ENCODE measurements around the gene SCUBE2. TPM values are rescaled to one million over a fixed set of nuclear protein-coding genes. Genes with fewer than 3 reads are reported as not detected.
"Not testable (repeated sequence)": the region's sequence is repeated elsewhere in the genome, so short reads cannot be mapped to it uniquely, and the experiment has no call there.

Gene SCUBE2
- total and polyA plus RNA-seq, 3 donors from 2014 or later = 3.5 to 10.5 (median 5.0) TPM

GRCh38 chr11:9099617-9100016, 8.2 kb upstream of the SCUBE2 start:
- TF ChIP-seq, protein P1, sequence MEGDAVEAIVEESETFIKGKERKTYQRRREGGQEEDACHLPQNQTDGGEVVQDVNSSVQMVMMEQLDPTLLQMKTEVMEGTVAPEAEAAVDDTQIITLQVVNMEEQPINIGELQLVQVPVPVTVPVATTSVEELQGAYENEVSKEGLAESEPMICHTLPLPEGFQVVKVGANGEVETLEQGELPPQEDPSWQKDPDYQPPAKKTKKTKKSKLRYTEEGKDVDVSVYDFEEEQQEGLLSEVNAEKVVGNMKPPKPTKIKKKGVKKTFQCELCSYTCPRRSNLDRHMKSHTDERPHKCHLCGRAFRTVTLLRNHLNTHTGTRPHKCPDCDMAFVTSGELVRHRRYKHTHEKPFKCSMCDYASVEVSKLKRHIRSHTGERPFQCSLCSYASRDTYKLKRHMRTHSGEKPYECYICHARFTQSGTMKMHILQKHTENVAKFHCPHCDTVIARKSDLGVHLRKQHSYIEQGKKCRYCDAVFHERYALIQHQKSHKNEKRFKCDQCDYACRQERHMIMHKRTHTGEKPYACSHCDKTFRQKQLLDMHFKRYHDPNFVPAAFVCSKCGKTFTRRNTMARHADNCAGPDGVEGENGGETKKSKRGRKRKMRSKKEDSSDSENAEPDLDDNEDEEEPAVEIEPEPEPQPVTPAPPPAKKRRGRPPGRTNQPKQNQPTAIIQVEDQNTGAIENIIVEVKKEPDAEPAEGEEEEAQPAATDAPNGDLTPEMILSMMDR (IDR thresholded peaks at IDR 0.05) = no peak
- TF ChIP-seq POLR2A (IDR thresholded peaks at IDR 0.05) = no peak
- H3K36me3 ChIP-seq (ENCODE audit: low read depth, missing control alignments) = no peaks in the 10 kb centered on the region
- WGBS, 2 donors = 40 to 59% methylated on average over 3 to 4 of the region's 4 CpGs
- DNase-seq = no peak
- intact Hi-C loops (cut with DNase I; ENCODE audit: low total_unique reads) = no loop called here
- H3K4me3 ChIP-seq = no peak overlapping the region
- no peaks in the 10 kb centered on the region for H3K27me3 ChIP-seq
- H3K27ac ChIP-seq = no peak overlapping the region
- no peaks in the 10 kb centered on the region for H3K4me1 ChIP-seq
- no peaks in the 10 kb centered on the region for H3K9me3 ChIP-seq

GRCh38 chr11:9098455-9098854, 7.1 kb upstream of the SCUBE2 start:
- 44 to 46% methylated on average over 2 of the region's 2 CpGs for WGBS, 2 donors
- H3K4me1 ChIP-seq; H3K27me3 ChIP-seq; H3K36me3 ChIP-seq (ENCODE audit: low read depth, missing control alignments); H3K27ac ChIP-seq; H3K4me3 ChIP-seq; intact Hi-C loops (cut with DNase I; ENCODE audit: low total_unique reads); DNase-seq; H3K9me3 ChIP-seq: not testable (repeated sequence)

DNA sequence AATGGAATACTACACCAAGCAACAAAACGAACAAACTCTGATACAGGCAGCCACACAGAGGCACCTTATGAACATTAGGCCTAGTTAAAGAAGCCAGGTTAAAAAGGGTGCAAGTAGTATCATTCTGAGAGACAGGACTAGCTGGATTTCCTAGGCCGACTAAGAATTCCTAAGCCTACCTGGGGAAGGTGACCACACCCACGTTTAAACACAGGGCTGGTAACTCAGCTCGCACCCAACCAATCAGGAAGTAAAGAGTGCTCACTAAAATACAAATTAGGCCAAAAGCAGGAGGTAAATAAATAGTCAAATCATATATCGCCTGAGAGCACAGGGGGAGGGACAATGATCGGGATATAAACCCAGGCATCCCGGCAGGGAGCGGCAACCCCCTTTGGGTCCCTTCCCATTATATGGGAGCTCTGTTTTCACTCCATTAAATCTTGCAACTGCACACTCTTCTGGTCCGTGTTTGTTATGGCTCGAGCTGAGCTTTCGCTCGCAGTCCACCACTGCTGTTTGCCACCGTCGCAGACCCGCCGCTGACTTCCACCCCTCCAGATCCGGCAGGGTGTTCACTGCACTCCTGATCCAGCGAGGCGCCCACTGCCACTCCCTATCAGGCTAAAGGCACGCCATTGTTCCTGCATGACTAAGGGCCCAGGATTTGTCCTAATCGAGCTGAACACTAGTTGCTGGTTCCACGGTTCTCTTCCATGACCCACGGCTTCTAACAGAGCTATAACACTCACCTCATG, 6.0 kb upstream of the SCUBE2 start:
- WGBS, 2 donors = 89 to 91% methylated on average over 23 of the region's 23 CpGs
- H3K4me3 ChIP-seq; H3K9me3 ChIP-seq; H3K27me3 ChIP-seq; H3K36me3 ChIP-seq (ENCODE audit: low read depth, missing control alignments); intact Hi-C loops (cut with DNase I; ENCODE audit: low total_unique reads); DNase-seq; H3K4me1 ChIP-seq; H3K27ac ChIP-seq: not testable (repeated sequence)

DNA sequence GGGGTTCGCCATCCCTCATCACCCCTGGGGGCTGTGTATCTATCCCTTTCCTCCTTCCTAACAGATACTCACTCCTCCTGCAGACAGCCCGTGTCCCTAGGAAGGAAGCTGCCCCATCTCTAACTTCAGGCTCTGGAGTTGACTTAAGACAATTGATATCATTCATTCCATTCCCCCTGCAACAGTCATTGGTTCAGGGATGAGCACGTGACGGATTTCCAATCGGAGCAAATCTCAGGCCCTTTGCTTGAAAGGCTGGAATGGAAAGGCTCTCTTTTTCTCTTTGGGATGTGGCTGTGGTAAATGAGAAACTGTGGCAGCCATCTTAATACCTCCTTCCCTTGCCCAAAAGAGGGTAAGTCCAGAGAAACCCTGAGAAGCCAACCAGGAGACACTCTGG, 5.0 kb upstream of the SCUBE2 start:
- intact Hi-C loops (cut with DNase I; ENCODE audit: low total_unique reads) = no loop called here
- 91 to 93% methylated on average over 5 of the region's 5 CpGs for WGBS, 2 donors
- no peak for TF ChIP-seq POLR2A (IDR thresholded peaks at IDR 0.05)
- TF ChIP-seq, protein P1 (IDR thresholded peaks at IDR 0.05) = no peak
- no peaks in the 10 kb centered on the region for H3K4me1 ChIP-seq
- H3K27me3 ChIP-seq = no peaks in the 10 kb centered on the region
- no peaks in the 10 kb centered on the region for H3K9me3 ChIP-seq
- H3K27ac ChIP-seq = no peak overlapping the region
- DNase-seq = no peak
- no peaks in the 10 kb centered on the region for H3K36me3 ChIP-seq (ENCODE audit: low read depth, missing control alignments)
- no peak overlapping the region for H3K4me3 ChIP-seq

DNA sequence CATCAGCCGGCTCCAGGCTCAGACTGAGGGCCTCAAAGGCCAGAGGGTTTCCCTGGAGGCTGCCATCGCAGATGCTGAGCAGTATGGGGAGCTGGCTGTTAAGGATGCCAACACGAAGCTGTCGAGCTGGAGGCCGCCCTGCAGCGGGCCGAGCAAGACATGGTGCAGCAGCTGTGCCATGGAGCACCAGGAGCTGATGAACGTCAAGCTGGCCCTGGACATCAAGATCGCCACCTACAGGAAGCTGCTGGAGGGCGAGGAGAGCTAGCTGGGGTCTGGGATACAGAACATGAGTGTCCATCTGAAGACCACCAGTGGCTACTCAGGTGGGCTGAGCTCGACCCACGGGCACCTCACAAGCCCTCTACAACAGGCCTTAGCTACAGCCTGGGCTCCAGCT, 4.0 kb upstream of the SCUBE2 start:
- Histone ChIP-seq H3K36me3 (ENCODE audit: low read depth, missing control alignments) (no peaks in the 10 kb centered on the region), H3K4me1 (no peaks in the 10 kb centered on the region), H3K4me3 (no peak overlapping the region), H3K27me3 (no peaks in the 10 kb centered on the region), H3K27ac (no peak overlapping the region), H3K9me3 (no peaks in the 10 kb centered on the region)
- intact Hi-C loops (cut with DNase I; ENCODE audit: low total_unique reads) = no loop called here
- DNase-seq = no peak
- 91 to 99% methylated on average over 12 of the region's 12 CpGs for WGBS, 2 donors
- TF ChIP-seq, protein P1 (IDR thresholded peaks at IDR 0.05) = no peak
- no peak for TF ChIP-seq POLR2A (IDR thresholded peaks at IDR 0.05)

DNA sequence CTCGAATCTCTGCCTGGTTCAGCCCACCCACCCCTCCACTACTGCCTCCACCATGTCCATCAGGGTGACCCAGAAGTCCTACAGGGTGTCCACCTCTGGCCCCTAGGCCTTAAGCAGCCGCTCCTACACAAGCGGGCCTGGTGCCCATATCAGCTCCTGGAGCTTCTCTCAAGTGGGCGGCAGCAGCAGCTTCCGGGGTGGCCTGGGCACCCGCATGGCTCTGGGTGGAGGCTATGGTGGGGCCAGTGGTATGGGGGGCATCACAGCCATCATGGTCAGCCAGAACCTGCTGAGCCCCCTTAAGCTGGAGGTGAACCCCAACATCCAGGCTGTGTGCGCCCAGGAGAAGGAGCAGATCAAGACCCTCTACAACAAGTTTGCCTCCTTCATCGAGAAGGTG, 3.0 kb upstream of the SCUBE2 start:
- no peak for TF ChIP-seq POLR2A (IDR thresholded peaks at IDR 0.05)
- TF ChIP-seq, protein P1 (IDR thresholded peaks at IDR 0.05) = no peak
- no peaks in the 10 kb centered on the region for H3K36me3 ChIP-seq (ENCODE audit: low read depth, missing control alignments)
- no peaks in the 10 kb centered on the region for H3K9me3 ChIP-seq
- no peaks in the 10 kb centered on the region for H3K4me1 ChIP-seq
- H3K4me3 ChIP-seq = no peak overlapping the region
- WGBS, 2 donors = 91 to 92% methylated on average over 5 to 8 of the region's 8 CpGs
- intact Hi-C loops (cut with DNase I; ENCODE audit: low total_unique reads) = no loop called here
- H3K27me3 ChIP-seq = no peaks in the 10 kb centered on the region
- no peak for DNase-seq
- no peak overlapping the region for H3K27ac ChIP-seq

All from testis (tissue), 3 donors.